Gastrocnemius medialis (tissue), 4 donors: Measurements from ENCODE around the gene PTH1R. TPM values are rescaled to one million over a fixed set of nuclear protein-coding genes. Genes with fewer than 3 reads are reported as not detected.
A peak's percentile ranks its signal among the peaks of the same experiment; 100 is the strongest.

Experiments
- ATAC-seq, 2 donors: fragments of 150-250 bp; one replicate each; pipeline ENCODE4 v1.9.1; 2016
- DNase-seq, 2 donors: peaks; one replicate each; pipeline ENCODE4 v3.0.0-alpha.2; 2019
- H3K27ac ChIP-seq, 4 donors: fragments of 200-600 bp; sonication (generic); 1 replicate in 1 of 4; 2 replicates in 3 of 4; pipeline ENCODE4 v1.5.1; 2016 to 2018; ENCODE audit warnings: mild to moderate bottlenecking in 2 of 4, moderate library complexity in 1 of 4
- H3K27me3 ChIP-seq, 3 donors: fragments of 200-600 bp; sonication (generic) in 2 of 3; 1 replicate in 1 of 3; 2 replicates in 2 of 3; pipeline versions ENCODE4 v1.5.1 to v1.6.0; 2016 to 2019; ENCODE audit warnings: mild to moderate bottlenecking in 1 of 3, moderate library complexity in 1 of 3
- H3K36me3 ChIP-seq, 2 donors: fragments of 200-600 bp; sonication (generic) in 1 of 2; one replicate each; pipeline ENCODE4 v1.5.1; 2017 to 2018
- H3K4me1 ChIP-seq, 2 donors: fragments of 200-600 bp; sonication (generic) in 1 of 2; one replicate each; pipeline ENCODE4 v1.5.1; 2016 to 2017; ENCODE audit warnings: mild to moderate bottlenecking in 2 of 2
- H3K4me3 ChIP-seq, 4 donors: fragments of 200-600 bp; sonication (generic) in 3 of 4; 1 replicate in 1 of 4; 2 replicates in 3 of 4; pipeline ENCODE4 v1.5.1; 2016 to 2019; ENCODE audit warnings: mild to moderate bottlenecking in 2 of 4
- H3K9me3 ChIP-seq, 3 donors: fragments of 200-600 bp; sonication (generic) in 2 of 3; 1 replicate in 1 of 3; 2 replicates in 2 of 3; pipeline ENCODE4 v1.5.1; 2016 to 2019
- CTCF ChIP-seq, 5 experiments: fragments of 450-650 bp in 3 of 5; fragments of 200-600 bp in 2 of 5; sonication (generic) in 2 of 5; IDR thresholded peaks in 4 of 5; conservative IDR thresholded peaks in 1 of 5; 1 replicate in 4 of 5; 2 replicates in 1 of 5; pipeline ENCODE4 v1.5.1; 2016 to 2019; ENCODE audit warnings: antibody characterized with exemption in 5 of 5, mild to moderate bottlenecking in 3 of 5, moderate library complexity in 3 of 5
- POLR2A ChIP-seq, 2 donors: fragments of 450-650 bp; IDR thresholded peaks; one replicate each; pipeline ENCODE4 v1.6.1; 2017; ENCODE audit warnings: antibody characterized with exemption in 2 of 2, mild to moderate bottlenecking in 2 of 2, moderate library complexity in 2 of 2
- in situ Hi-C, 4 donors: fragments of 200-750 bp; cut with MboI; loops; one replicate each; pipeline versions ENCODE4 v1.15.0 to v1.8.0; 2017; ENCODE audit warnings: low sequenced_read_pairs in 4 of 4
- intact Hi-C: fragments of 100-400 bp; cut with DNase I; formaldehyde crosslinking; loops from one replicate; pipeline ENCODE4 v1.15.1; 2023; ENCODE audit warnings: low total_unique reads
- total RNA-seq, 4 donors: library from RNA; depleted of rRNA; stranded (reverse); fragments of >200 nt; gene quantifications; one replicate each; pipeline versions ENCODE4 v1.1.0 to v1.2.3, GENCODE V29; 2016

The PTH1R gene
- total RNA-seq, 4 donors from 2014 or later = 2.3 to 7.9 (median 7.3) TPM

GRCh38 chr3:46898321-46899150 is 21.0 kb downstream of the PTH1R start:
- no peak for TF ChIP-seq POLR2A (IDR thresholded peaks at IDR 0.05)
- no peak for TF ChIP-seq CTCF (IDR thresholded peaks at IDR 0.05 in 4 of 5, conservative IDR thresholded peaks at IDR 0.05 in 1 of 5)
- ATAC-seq = peak; percentile 69 to 89
- Histone ChIP-seq H3K27ac (peak overlapping the region in 1 of 4 donors; percentile 68), H3K9me3 (no peaks in the 10 kb centered on the region), H3K27me3 (no peaks in the 10 kb centered on the region), H3K36me3 (no peaks in the 10 kb centered on the region), H3K4me3 (peak overlapping the region in 3 of 4 donors; percentile 29 to 44 (median 32)), H3K4me1 (peaks cover 4 to 6% of the 10 kb centered on the region in 2 donors)
- intact Hi-C loops = no loop called here
- peak in 1 of 2 donors; percentile 75 for DNase-seq
- in situ Hi-C loops = loop anchor here in 2 of 4 donors (10.0 kb wide), 1 partner anchor 184 kb away; the partner anchor contains the start of gene PRSS50 (in 2 of the 2)

GRCh38 chr3:46899151-46900006 is 21.9 kb downstream of the PTH1R start:
- DNase-seq (no peak), ATAC-seq (no peak)
- Histone ChIP-seq H3K27ac (no peak overlapping the region), H3K4me3 (no peak overlapping the region), H3K9me3 (no peaks in the 10 kb centered on the region), H3K4me1 (peaks cover 4 to 6% of the 10 kb centered on the region in 2 donors), H3K36me3 (no peaks in the 10 kb centered on the region), H3K27me3 (no peaks in the 10 kb centered on the region)
- TF ChIP-seq CTCF (IDR thresholded peaks at IDR 0.05 in 4 of 5, conservative IDR thresholded peaks at IDR 0.05 in 1 of 5) (no peak), POLR2A (IDR thresholded peaks at IDR 0.05) (no peak)
- intact Hi-C loops = no loop called here
- in situ Hi-C loops = loop anchor here in 2 of 4 donors (10.0 kb wide), 1 partner anchor 185 kb away; the partner anchor contains the start of gene PRSS50 (in 2 of the 2)

- no peaks in the 10 kb centered on the region for H3K27me3 ChIP-seq
- no peak overlapping the region for H3K27ac ChIP-seq
- in situ Hi-C loops = no loop called here
- no peak overlapping the region for H3K4me3 ChIP-seq
- no peaks in the 10 kb centered on the region for H3K9me3 ChIP-seq
- intact Hi-C loops = no loop called here
- no peaks in the 10 kb centered on the region for H3K36me3 ChIP-seq
- TF ChIP-seq POLR2A (IDR thresholded peaks at IDR 0.05) = no peak
- no peak for TF ChIP-seq CTCF (IDR thresholded peaks at IDR 0.05 in 4 of 5, conservative IDR thresholded peaks at IDR 0.05 in 1 of 5)
- peaks cover 4 to 6% of the 10 kb centered on the region in 2 donors for H3K4me1 ChIP-seq
- DNase-seq = no peak
- no peak for ATAC-seq
These were observed 22.4 kb downstream of the PTH1R start for GRCh38 chr3:46900007-46900292.

GRCh38 chr3:46900356-46900755 is 22.8 kb downstream of the PTH1R start:
- Histone ChIP-seq H3K9me3 (no peaks in the 10 kb centered on the region), H3K27me3 (no peaks in the 10 kb centered on the region), H3K27ac (no peak overlapping the region), H3K4me1 (peaks cover 4 to 6% of the 10 kb centered on the region in 2 donors), H3K36me3 (no peaks in the 10 kb centered on the region), H3K4me3 (no peak overlapping the region)
- ATAC-seq = no peak
- in situ Hi-C loops = no loop called here
- TF ChIP-seq CTCF (IDR thresholded peaks at IDR 0.05 in 4 of 5, conservative IDR thresholded peaks at IDR 0.05 in 1 of 5) (no peak), POLR2A (IDR thresholded peaks at IDR 0.05) (no peak)
- intact Hi-C loops = no loop called here
- DNase-seq = no peak
